LoVo (cell line): ENCODE data around the gene ZNF524.
"Not testable (repeated sequence)": the region's sequence is repeated elsewhere in the genome, so short reads cannot be mapped to it uniquely, and the experiment has no call there.

Source experiments
- DNase-seq: peaks from one replicate; pipeline ENCODE4 v3.0.0-alpha.2; 2016; ENCODE audit warnings: low spot score

ZNF524 gene

GRCh38 chr19:55581145-55581822, 18.8 kb upstream of the ZNF524 start:
- no peak for DNase-seq

GRCh38 chr19:55581823-55582223, 18.3 kb upstream of the ZNF524 start:
- no peak for DNase-seq

- not testable (repeated sequence) for DNase-seq
Observed at GRCh38 chr19:55582284-55582683, 17.8 kb upstream of the ZNF524 start.

GRCh38 chr19:55583897-55584296, 16.2 kb upstream of the ZNF524 start:
- DNase-seq = not testable (repeated sequence)

- no peak for DNase-seq
Observed at GRCh38 chr19:55584871-55585270, 15.2 kb upstream of the ZNF524 start.

GRCh38 chr19:55585658-55586339, 14.3 kb upstream of the ZNF524 start:
- DNase-seq = no peak

- DNase-seq = peak; percentile 92
Observed at GRCh38 chr19:55586976-55587668, 13.0 kb upstream of the ZNF524 start.

- no peak for DNase-seq
Observed at GRCh38 chr19:55588738-55589137, 11.3 kb upstream of the ZNF524 start.

GRCh38 chr19:55590109-55590508, 10.0 kb upstream of the ZNF524 start:
- DNase-seq = no peak

GRCh38 chr19:55590617-55591016, 9.5 kb upstream of the ZNF524 start:
- peak; percentile 13 for DNase-seq

- DNase-seq = no peak
Observed at GRCh38 chr19:55591555-55591954, 8.5 kb upstream of the ZNF524 start.

- DNase-seq = no peak
Observed at GRCh38 chr19:55592391-55593090, 7.5 kb upstream of the ZNF524 start.

- DNase-seq = no peak
Observed at GRCh38 chr19:55593096-55593772, 6.9 kb upstream of the ZNF524 start.

- no peak for DNase-seq
Observed at GRCh38 chr19:55594996-55595545, 5.0 kb upstream of the ZNF524 start.

GRCh38 chr19:55596304-55596703, 3.8 kb upstream of the ZNF524 start:
- no peak for DNase-seq

GRCh38 chr19:55597501-55597921, 2.6 kb upstream of the ZNF524 start:
- DNase-seq = no peak

GRCh38 chr19:55598034-55598433, 2.1 kb upstream of the ZNF524 start:
- no peak for DNase-seq

- DNase-seq = peak; percentile 93
Observed at GRCh38 chr19:55598719-55599467, 1.2 kb upstream of the ZNF524 start.

- peak; percentile 97 for DNase-seq
Observed at GRCh38 chr19:55599468-55599841, 633 bp upstream of the ZNF524 start, which contains the start of gene FIZ1. TSS of gene FIZ1 (minus strand) at chr19:55599517. CDS start at chr19:55597865, 1,652 bp downstream.

- no peak for DNase-seq
Observed at GRCh38 chr19:55600662-55601028, 557 bp downstream of the ZNF524 start.

GRCh38 chr19:55601084-55601483, 996 bp downstream of the ZNF524 start:
- no peak for DNase-seq
